SK-N-SH (cell line): ENCODE results near the gene RAB11FIP5.

ENCODE experiments used
- CHD2 ChIP-seq: fragments of 150-350 bp; IDR thresholded peaks from 2 replicates; pipeline ENCODE4 v1.6.1; 2018; ENCODE audit warnings: low read length; ENCODE audit not compliant: partially characterized antibody
- FOXM1 ChIP-seq: IDR thresholded peaks from 2 replicates; pipeline ENCODE4 v1.4.0; 2012; ENCODE audit warnings: low read depth, mild to moderate bottlenecking
- MEF2A ChIP-seq: IDR thresholded peaks from 2 replicates; pipeline ENCODE4 v1.4.0; 2012; ENCODE audit warnings: low read depth, borderline replicate concordance

DNA sequence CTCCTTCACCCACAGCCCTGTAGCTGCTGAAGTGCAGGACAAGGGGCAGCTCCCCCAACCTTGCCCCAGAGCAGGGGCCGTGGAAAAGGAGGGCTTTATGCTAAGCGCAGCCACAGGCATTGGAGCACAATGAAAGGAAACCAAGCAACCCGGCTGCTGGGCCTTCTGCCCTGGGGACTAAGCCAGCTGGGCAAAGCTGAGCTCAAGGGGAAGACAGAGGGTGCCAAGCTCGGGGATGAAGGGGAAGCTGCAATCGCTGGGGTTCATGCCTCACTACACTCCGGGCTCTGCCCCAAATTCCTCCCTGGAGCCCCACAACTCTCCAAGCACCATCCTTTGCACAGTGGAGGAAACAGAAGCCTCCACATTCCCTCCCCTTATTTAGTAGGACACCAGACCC is 53.6 kb downstream of the RAB11FIP5 start:
- TF ChIP-seq MEF2A (no peak), CHD2 (no peak), FOXM1 (no peak)
